Sciatic nerve (tissue), 2 donors: ENCODE measurements around the gene HLA-F. TPM values are rescaled to one million over a fixed set of nuclear protein-coding genes. Genes with fewer than 3 reads are reported as not detected.
A peak's percentile ranks its signal among the peaks of the same experiment; 100 is the strongest.

Experiments used
- ATAC-seq: fragments of 200-7000 bp; cut with Tn5 transposase; one replicate; pipeline ENCODE4 v1.9.1; 2020; ENCODE audit warnings: mild to moderate bottlenecking, moderate library complexity
- DNase-seq: peaks from one replicate; pipeline ENCODE4 v3.0.0-alpha.2; 2020; ENCODE audit warnings: low spot score
- intact Hi-C: fragments of 100-400 bp; cut with DNase I; formaldehyde crosslinking; loops from one replicate; pipeline ENCODE4 v1.14.2; 2022
- total RNA-seq: library from RNA; stranded (reverse); fragmentation: NEBNext Ultra II Directional; extraction: Animal tissue kit (Norgen Biotek cat#: 25700); gene quantifications from one replicate; pipeline ENCODE4 v1.2.1, GENCODE V29; 2021
- donor health status: DM: no; HTN: no; CAD: no.
- donor health status: DM: no; HTN: no; CAD: no.

Gene HLA-F
- total RNA-seq, 1 donor from 2014 or later: 71.2 TPM

DNA sequence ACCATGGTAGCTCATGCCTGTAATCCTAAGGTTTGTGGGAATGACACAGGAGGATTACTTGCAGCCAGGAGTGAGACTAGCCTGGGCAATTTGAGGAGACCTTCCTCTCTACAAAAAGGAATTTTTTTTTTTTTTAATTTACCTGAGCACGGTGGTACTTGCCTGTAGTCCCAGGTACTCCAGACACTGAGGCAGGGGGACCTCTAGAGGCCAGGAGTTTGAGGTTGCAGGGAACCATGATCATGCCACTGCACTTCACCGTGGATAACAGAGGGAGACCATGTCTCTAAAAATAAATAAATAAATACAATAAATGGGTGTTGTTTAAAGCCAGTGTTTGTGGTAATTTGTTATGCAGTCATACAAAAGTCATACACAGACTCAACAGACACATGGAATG is 2.4 kb upstream of the HLA-F start:
- intact Hi-C loops: no loop called here
- DNase-seq: no peak
- no peak for ATAC-seq

DNA sequence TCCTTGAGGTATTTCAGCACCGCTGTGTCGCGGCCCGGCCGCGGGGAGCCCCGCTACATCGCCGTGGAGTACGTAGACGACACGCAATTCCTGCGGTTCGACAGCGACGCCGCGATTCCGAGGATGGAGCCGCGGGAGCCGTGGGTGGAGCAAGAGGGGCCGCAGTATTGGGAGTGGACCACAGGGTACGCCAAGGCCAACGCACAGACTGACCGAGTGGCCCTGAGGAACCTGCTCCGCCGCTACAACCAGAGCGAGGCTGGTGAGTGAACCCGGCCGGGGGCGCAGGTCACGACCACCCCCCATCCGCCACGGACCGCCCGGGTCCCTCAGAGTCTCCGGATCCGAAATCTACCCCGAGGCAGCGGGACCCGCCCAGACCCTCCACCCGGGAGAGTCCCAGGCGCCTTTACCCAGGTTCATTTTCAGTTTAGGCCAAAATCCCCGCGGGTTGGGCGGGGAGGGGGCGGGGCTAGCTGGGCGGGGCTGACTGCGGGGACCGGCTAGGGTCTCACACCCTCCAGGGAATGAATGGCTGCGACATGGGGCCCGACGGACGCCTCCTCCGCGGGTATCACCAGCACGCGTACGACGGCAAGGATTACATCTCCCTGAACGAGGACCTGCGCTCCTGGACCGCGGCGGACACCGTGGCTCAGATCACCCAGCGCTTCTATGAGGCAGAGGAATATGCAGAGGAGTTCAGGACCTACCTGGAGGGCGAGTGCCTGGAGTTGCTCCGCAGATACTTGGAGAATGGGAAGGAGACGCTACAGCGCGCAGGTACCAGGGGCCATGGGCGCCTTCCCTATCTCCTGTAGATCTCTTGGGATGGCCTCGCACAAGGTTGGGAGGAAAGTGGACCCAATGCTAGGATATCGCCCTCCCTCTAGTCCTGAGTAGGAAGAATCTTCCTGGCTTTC is 693 bp downstream of the HLA-F start:
- DNase-seq (peak; percentile 72), ATAC-seq (peak; percentile 76)
- intact Hi-C loops: no loop called here

DNA sequence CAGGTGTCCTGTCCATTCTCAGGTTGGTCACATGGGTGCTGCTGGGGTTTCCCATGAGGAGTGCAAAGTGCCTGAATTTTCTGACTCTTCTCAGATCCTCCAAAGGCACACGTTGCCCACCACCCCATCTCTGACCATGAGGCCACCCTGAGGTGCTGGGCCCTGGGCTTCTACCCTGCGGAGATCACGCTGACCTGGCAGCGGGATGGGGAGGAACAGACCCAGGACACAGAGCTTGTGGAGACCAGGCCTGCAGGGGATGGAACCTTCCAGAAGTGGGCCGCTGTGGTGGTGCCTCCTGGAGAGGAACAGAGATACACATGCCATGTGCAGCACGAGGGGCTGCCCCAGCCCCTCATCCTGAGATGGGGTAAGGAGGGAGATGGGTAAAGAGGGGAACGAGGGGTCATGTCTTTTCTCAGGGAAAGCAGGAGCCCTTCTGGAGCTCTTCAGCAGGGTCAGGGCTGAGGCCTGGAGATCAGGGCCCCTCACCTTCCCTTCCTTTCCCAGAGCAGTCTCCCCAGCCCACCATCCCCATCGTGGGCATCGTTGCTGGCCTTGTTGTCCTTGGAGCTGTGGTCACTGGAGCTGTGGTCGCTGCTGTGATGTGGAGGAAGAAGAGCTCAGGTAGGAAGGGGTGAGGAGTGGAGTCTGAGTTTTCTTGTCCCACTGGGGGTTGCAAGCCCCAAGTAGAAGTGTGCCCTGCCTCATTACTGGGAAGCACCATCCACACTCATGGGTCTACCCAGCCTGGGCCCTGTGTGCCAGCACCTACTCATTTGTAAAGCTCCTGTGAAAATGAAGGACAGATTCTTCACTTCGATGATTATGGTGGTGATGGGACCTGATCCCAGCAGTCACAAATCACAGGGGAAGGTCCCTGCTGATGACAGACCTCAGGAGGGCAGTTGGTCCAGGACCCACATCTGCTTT is 2.0 kb downstream of the HLA-F start:
- ATAC-seq (no peak), DNase-seq (no peak)
- intact Hi-C loops: no loop called here

DNA sequence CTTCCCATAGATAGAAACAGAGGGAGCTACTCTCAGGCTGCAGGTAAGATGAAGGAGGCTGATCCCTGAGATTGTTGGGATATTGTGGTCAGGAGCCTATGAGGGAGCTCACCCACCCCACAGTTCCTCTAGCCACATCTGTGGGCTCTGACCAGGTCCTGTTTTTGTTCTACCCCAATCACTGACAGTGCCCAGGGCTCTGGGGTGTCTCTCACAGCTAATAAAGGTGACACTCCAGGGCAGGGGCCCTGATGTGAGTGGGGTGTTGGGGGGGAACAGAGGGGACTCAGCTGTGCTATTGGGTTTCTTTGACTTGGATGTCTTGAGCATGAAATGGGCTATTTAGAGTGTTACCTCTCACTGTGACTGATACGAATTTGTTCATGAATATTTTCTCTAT is 2.8 kb downstream of the HLA-F start:
- ATAC-seq: no peak
- DNase-seq: no peak
- intact Hi-C loops: no loop called here

DNA sequence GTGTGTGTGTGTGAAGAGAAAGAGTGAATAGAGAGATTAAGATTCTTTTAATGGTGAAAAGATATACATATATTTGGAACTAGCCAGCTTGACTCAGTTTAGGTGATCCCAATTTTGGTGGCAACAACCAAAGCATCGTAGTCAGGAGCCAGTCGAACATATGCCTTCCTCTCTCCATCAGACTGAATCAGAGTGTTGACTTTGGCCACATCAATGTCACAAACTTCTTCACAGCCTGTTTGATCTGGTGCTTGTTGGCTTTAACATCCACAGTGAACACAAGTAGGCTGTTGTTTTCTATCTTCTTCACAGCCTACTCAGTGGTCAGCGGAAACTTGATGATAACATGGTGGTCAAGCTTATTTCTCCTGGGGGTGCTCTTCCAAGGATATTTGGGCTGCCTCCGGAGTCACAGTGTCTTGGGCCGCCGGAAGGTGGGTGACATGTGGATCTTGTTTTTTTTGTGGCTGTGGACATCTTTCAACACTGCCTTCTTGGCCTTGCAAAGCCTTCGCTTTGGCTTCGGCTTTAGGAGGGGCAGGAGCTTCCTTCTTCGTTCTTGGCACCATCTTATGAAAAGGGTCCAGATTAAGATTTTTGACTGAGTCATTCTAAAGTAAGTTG is 3.4 kb downstream of the HLA-F start:
- intact Hi-C loops: no loop called here
- ATAC-seq (no peak), DNase-seq (no peak)

DNA sequence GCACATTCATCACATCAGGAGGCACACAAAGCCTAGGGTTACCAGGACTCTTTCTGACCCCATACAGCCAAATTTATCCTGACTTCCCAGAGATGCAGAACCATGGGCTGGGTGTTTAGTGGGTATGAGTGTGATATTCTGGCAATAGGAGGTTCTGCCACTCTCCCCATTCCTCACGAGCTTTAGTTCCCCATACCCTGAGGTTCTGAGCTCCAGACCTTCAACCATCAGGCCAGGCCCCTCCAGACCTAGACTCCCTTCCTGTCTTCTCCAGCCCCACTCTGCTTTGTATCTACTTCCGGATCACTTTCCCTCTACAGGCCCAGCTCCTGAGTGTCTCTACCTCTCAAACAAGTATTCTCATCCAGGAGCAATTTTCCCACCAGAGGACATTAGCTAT is 4.4 kb downstream of the HLA-F start:
- ATAC-seq: no peak
- intact Hi-C loops: no loop called here
- DNase-seq: no peak

DNA sequence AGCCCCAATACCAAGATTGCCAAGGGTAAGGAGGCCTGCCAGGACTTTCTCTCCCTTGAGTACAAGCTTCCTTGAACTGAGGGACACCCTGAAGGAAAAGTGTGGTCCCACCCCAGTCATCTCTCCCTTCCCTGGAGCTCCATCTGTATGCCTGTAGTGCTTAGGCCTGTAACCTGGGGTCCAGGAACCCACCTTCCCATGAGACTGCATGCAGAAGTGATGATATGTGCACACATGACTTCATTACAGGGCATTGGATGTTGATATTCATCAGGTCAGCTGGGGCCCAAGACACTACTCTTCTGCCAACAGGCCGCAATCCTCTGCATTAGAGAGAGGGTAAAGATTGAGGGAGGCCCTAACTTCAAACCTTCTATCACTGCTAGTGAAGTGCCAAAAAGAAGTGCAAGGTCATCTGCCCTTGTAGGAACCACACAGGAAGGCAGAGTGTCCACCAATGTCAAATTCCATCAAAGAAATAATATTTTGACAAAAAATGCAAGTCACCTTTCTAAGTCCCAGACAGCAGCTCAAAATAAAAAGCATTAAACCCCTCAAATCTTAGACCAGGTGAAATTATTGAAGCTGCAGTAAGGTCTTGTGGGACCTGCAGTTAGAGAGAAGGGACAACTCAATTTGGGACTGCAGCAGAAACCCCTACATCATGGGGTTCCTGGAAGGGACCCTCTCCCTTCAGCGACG is 5.1 kb downstream of the HLA-F start:
- intact Hi-C loops: no loop called here
- ATAC-seq (no peak), DNase-seq (no peak)

DNA sequence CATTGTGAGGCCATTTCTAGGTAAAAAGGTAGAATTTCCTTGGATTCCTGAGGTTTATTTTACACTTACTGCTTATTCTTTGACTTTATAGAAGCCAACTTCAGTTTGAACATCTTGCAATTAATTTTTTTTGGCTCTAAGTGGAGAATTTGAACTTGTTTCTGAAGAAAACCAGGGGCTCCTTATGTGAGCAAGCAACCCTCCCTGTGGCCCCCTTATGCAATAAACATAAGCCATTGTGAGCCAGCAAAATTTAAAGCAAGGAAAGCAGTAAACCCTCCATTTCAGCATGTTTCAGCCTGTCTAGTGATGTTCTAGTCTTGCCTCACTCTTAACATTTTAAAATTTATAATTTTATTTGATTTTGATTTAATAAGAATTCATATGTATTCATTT is 5.6 kb downstream of the HLA-F start:
- ATAC-seq (no peak), DNase-seq (no peak)
- intact Hi-C loops: no loop called here

DNA sequence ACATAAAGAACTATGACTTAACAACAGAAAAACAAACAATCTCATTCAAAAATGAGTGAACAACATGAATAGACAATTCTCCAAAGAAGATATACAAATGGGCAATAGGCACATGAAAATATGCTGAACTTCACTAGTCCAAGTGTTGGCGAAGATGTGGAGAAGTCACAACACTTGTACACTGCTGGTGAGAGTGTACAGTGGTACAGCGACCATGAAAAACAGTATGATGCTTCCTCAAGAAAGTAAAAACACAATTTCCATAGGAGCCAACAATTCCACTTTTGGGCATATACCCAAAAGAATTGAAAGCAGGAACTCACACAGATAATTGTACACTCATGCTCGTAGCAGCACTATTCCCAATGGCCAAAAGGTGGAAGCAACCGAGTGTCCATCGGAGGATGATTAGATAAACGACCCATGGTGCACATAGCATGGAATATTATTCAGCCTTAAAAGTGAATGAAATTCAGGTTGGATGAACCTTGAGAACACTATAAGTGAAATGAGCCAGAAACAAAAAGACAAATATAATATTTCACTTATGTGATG is 6.6 kb downstream of the HLA-F start:
- intact Hi-C loops: no loop called here
- ATAC-seq (no peak), DNase-seq (no peak)

DNA sequence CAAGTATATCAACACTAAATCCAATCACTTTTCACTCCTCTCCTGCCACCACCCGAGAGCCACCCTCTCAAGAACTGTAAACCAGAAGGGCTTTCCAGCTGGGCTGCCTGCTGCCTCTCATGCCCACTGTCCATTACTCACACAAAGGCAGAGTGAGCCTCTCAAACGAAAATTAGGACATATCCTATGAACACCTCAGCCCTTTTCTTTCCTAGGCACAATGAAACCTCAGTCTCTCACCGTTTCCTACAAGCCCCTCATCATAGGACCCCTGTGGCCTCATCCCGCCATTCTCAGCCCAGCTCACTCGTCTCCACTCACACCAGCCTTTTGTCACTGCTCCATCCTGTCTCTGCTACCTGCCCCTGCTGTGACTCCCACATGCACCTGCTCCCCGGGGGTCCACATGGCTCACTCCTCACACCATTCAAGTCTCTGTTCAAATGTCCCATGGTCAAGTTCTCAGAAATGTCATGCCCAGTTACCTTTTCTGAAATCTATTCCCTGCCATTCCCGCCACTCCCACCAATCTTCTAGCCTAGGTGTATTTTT is 7.4 kb downstream of the HLA-F start:
- DNase-seq: no peak
- intact Hi-C loops: no loop called here
- ATAC-seq: no peak

DNA sequence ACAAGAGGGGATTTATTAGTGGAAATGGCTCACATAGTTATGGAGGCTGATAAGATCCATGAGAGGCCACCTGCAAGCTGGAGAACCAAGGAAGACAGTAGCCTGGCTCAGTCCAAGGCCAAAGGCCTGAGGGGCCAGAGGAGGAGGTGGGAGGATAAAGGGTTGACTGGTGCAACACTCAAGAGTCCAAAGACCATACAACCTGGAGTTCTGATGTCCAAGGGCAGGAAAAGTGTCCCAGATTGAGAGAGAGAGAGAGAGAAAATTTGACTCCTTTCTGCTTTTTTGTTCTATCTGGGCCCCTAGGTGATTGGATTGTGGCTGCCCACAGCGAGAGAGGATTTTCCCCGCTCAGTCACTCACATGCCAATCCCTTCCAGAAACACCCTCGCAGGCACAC is 8.0 kb downstream of the HLA-F start:
- intact Hi-C loops: no loop called here
- DNase-seq: no peak
- ATAC-seq: no peak

DNA sequence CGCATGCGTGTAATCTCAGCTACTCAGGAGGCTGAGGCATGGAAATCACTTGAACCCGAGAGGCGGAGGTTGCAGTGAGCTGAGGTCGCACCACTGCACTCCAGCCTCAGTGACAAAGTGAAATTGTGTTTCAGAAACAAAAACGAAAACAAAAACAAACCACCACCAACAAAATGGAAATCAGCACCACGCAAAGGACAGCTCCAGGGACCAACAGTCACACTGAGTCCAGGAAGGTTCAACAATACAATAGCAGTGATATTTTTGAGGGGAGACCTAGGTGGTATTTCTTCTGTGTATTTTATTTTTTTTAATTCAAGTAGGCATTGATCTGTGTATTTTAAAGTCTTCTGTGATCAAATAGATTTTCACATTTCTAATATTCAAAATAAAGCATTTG is 9.8 kb downstream of the HLA-F start:
- no peak for DNase-seq
- no peak for ATAC-seq
- intact Hi-C loops: no loop called here

DNA sequence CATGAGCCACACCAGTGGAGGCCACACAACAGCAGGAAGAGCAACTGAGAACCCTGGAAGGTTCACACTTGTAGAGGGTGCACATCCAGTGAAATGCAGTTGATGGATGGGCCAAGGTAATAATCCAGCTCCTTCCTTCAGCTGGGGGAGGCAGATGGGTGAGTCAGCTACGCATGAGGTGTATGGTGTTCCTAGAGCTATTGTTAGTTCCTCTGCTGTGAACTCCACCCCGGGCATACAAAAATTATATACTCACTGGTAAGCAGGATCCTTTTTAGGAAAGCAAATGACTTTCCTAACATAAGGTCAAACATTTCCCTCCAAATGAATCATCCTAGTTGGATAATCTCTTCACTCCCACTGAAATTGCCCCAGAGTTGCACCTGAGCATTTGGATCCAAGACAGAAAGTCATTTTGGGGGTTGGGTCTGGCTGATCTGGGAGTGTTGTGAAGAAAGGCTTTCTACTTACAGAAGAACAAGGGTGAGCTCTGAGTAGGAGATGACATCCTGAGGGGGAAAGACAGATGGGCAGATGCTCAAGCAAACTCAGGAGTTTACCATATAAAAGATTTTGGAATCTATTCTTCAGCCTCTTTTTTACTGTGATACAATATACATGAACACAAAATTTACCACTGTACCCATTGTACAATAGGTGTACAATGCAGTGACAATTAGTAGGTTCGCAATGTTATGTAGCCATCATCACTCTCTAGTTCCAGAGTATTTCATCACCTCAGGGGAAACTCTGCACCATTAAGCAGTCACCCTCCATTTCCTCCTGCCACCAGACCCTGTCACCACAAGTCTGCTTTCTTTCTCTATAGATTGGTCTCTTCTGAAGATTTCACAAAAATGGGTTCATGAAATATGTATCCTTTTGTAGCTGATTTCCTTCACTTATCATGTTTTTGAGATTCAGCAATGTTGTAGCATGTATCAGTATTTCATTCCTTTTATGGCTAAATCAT is 11.1 kb downstream of the HLA-F start:
- intact Hi-C loops: no loop called here
- ATAC-seq (no peak), DNase-seq (no peak)

DNA sequence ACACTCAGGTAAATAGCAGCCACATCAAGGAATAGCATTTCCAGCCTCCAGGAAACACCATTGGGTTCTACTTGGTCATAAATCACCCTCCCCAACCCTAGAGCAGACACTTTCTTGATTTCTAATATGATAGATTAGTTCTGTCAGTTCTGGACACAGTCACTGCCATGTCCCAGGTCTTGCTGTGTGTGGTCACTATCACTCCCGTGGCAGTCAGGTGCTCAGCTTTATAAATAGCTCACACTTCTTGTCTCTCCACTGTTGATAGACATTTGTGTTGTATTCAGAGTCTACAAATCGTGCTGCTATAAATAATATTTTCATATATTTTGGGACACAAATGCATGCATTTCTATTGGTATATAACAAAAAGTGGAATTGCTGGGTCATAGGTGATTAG is 13.3 kb downstream of the HLA-F start:
- ATAC-seq: no peak
- DNase-seq: no peak

DNA sequence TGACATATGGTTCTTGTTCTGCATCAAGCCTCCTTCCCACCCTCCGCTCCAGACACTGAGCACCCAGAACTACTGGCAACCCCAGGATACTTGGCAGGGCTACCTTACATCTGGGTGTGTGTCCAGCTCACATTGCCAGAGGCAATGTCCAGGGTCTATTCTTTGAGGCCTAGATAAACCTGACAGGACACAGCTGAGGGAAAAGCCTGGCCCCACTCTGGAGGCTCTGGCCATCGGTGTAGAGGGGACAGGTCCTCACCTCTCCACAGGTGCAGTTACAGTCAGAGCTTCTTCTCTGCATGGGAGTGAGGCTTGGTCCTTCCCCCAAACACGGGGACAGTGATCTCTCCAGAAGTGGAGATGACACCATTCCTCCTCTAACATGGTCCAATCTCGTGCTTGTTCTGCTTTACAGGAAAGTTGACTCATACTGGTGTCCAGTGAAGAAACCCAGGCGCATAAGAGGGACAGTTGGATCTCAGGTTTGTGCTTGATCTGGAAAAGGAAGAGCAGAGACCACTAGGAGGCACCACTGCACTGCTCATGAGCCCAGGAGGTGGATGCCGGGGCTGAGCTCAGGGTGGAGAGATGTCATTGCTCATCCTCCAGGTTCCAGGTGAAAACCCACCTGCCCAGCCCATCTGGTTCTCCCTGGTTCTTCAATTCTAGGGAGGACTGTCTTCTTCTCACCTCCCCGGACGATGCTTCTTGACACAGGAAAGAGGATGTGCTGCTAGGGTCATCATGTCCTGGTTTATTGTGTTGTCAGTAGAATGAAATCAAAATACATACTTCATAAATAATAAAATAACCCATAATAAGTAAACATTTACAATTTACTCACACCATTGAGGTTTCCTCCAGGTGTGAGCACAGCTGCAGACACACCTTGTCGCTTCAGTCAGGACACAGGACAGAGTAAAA is 14.7 kb downstream of the HLA-F start:
- ATAC-seq (peak; percentile 84), DNase-seq (peak; percentile 75)
- intact Hi-C loops: no loop called here

More for the DNA sequence above, 13.3 kb downstream of the HLA-F start:
- intact Hi-C loops: no loop called here

DNA sequence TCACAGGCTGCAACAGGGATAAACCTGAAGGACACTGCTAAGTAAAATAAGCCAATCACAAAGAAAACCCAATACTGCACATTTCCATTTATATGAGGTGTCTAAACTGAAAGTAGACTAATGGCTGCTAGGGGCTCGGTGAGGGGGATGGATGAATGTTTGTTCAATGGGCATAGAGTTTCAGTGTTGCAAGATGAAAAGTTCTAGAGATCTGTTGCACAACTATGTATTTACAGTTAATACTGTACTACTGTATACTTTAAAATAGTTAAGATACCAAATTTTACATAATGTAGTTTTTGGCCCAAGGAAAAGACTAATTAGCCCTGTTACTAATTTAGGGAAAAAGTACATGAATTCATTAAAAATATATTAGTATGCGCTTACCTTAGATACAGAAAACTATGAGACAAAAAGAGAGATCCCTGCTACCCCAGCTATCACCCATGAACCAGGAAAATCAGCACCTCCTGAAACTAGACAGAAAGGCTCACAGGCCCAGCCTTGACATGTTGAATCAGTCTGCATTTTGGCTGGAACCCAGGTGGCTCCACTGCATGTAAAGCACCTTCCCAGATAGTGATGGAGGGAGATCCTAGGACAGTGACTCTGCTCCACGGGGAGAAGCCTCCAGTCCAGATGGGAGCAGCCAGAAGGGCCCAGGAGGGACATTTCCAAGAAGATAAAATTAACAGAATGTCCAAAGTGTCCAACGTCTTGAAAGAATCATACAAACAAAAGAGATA is 16.1 kb downstream of the HLA-F start:
- no peak for ATAC-seq
- intact Hi-C loops: no loop called here
- DNase-seq: no peak
